KOPT-K1 (cell line): ENCODE results near the gene ANKRD33B.

Source experiments
- H3K27ac ChIP-seq: fragments of 200-600 bp; sonication (generic); 2 replicates; pipeline ENCODE4 v1.5.1; 2016; ENCODE audit warnings: antibody characterized with exemption, mild to moderate bottlenecking, low read depth, low read length; ENCODE audit not compliant: poor library complexity, severe bottlenecking
- H3K36me3 ChIP-seq: fragments of 200-600 bp; sonication (generic); 2 replicates; pipeline ENCODE4 v1.5.1; 2017; ENCODE audit warnings: antibody characterized with exemption, mild to moderate bottlenecking, low read length, moderate library complexity; ENCODE audit not compliant: insufficient read depth
- H3K9me3 ChIP-seq: fragments of 200-600 bp; sonication (generic); 2 replicates; pipeline ENCODE4 v1.5.1; 2017; ENCODE audit warnings: antibody characterized with exemption, low read length, mild to moderate bottlenecking; ENCODE audit not compliant: insufficient read depth, poor library complexity, severe bottlenecking

The ANKRD33B gene

DNA sequence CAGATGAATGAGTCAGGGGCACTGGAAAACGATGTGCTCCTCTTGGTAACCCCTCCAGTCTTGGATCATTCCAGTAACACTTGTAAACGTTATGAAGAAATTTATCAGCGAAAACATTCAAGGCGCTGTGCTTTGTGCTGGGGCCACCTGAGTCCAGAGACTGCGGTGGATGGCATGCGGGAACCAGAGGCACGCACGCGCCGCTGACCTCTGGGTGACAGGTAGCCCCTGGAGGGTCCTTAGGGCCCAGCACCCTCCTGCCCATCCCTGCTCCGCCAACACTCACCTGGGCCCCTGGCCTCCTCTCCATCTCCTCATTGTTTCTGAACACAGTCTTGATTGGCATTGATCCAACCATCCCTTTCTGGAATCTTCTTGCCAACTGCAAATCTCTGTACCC, 110.2 kb downstream of the ANKRD33B start:
- Histone ChIP-seq H3K9me3 (no peaks in the 10 kb centered on the region), H3K36me3 (peaks cover 15% of the 10 kb centered on the region), H3K27ac (no peak overlapping the region)

DNA sequence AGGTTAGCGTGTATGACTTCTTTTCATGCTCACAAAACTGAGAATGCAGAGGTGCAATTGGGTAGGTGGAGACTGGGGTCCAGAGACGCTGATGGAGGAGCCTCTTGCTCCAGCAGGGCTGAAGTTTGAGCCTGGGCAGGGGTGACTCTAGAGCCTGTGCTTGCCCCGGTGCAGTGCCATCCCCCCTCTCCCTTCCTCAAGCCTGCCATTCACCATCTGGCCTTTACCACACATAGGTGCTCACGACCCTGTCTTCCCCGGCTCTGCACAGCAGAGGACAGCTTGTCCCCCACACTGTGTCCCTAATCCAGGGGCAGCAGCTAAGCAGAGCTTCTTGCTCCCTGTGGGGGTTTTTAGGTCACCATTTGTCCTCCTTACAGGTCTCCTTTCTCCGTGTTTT, 110.7 kb downstream of the ANKRD33B start:
- Histone ChIP-seq H3K27ac (no peak overlapping the region), H3K9me3 (no peaks in the 10 kb centered on the region), H3K36me3 (peaks cover 19% of the 10 kb centered on the region)

DNA sequence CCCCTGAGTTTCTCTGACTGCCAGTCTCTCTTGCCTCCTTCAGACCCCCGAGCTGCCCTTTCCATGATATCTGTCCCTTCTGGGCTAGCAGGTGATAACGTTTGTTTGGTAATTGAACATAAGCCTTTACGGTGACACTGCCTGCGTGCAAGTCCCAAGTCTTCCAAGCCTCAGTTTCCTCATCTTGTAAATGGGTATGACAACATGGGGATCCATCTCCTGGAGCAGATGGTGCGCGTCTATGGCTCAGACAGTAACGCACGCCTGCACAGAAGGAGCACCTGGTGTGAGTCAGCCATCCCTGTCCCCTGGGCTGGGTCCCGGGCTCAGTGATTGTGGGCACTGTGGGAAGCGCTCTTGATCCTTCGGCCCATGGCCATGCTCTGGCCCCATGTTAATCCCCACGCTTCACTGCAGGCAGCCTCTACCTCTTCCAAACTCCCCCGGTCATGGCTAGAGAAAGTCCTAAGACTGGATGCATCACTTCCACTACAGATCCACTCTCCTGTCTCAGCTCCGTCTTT, 111.4 kb downstream of the ANKRD33B start:
- no peak overlapping the region for H3K27ac ChIP-seq
- no peaks in the 10 kb centered on the region for H3K9me3 ChIP-seq
- peaks cover 25% of the 10 kb centered on the region for H3K36me3 ChIP-seq

DNA sequence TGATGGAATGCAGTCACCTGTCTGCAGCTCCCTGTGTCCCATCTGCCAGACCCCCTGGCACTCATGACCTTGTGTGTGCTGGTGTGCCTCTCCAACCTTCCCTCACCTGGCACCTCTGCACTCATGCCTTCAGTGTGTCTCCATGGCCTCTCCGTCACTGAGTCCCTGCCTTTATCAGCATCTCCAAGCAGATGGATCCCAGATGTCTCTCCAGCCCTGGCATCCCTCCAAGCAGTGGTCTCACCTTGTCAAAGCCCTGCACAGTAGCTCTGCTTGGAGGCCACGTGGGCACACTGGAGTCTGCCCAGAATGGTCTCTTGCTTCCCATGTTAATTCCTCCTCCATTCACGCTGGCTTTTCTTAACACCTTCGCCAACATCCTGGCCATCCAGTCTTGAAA, 112.4 kb downstream of the ANKRD33B start:
- Histone ChIP-seq H3K9me3 (no peaks in the 10 kb centered on the region), H3K27ac (no peak overlapping the region), H3K36me3 (peaks cover 35% of the 10 kb centered on the region)

DNA sequence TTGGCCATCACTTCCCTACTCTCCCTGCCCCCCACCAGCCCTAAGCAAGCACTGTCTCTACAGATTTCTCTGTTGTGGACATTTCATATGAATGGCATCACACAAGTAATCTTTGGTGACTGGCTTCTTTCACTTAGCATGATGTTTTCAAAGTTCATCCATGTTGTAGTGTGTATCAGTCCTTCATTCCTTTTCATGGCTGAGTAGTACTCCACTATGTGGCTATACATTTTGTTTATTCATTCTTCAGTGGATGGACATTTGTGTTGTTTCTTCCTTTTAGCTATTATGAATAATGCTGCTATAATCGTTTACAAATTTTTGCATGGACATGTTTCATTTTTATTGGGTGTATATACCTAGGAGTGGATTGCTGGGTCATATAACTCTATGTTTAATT, 113.1 kb downstream of the ANKRD33B start:
- Histone ChIP-seq H3K9me3 (no peaks in the 10 kb centered on the region), H3K27ac (no peak overlapping the region), H3K36me3 (peaks cover 42% of the 10 kb centered on the region)

DNA sequence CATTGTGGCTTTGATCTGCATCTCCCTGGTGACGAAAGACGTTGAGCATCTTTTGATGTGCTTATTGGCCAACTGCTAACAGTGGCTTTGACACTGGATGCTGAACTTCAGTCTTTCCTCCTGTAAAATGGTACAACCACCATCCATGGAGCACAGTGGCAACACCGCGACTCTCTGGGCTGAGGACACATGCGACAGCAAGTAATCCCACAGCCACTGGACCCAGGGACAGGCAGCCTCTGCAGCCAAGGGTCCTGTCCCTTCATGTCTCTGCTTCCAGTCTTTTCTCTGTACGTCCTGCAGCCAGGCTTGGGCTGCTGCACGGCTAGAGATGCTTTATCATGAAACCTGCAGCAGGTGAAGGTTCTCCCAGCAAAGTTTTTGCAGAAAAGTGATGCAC, 113.7 kb downstream of the ANKRD33B start:
- Histone ChIP-seq H3K36me3 (peaks cover 48% of the 10 kb centered on the region), H3K9me3 (no peaks in the 10 kb centered on the region), H3K27ac (no peak overlapping the region)

DNA sequence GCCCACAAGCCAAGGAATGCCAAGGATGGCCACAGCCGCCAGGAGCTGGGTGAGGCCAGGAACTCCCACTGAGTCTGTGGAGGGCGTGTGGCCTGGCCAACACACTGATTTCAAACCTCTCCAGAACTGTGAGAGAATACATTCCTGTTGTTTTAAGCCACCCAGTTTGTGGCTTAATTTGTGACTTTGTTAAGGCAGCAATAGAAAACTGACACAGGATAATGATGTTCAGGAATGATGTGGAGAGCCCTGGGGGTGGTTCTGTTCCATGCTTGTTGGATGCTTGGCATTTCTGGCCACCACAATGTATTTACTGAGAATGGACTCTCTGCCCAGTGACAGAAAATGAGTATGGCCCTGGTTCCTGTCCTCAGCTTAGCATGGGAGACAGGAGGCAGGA, 114.4 kb downstream of the ANKRD33B start:
- Histone ChIP-seq H3K27ac (no peak overlapping the region), H3K9me3 (no peaks in the 10 kb centered on the region), H3K36me3 (peaks cover 55% of the 10 kb centered on the region)

DNA sequence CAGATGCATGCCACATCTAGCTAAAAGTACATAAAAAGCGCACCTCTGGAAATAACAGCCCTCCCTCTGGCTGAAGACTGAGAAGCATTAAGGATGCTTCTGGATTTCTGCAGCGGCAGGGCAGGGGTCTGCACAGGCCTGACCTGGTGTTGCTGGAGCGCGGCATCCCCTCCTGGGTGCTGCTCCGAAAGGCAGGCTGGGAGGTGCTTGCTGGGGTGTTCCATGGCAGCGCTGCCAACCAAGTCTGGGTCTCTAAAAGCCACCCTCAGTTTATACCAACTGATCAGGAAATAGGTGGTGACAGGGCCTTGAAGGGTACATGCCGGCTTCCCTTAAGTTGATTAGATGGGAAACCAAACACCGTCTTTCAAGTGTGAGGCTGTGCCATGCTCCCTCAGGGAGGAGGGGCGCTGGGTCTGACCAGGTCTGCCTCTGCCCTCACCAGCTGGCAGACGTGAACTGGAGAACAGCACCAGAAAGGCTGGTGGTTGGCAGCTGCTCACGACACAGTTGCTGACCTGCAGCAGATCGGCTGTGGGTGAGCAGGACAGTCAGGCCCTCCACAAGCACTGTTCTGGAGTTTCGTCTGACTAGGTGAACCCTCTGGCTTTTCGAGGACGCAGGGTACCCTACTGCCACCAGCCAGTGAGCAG, 115.6 kb downstream of the ANKRD33B start:
- H3K27ac ChIP-seq = no peak overlapping the region
- no peaks in the 10 kb centered on the region for H3K9me3 ChIP-seq
- H3K36me3 ChIP-seq = peaks cover 58% of the 10 kb centered on the region

DNA sequence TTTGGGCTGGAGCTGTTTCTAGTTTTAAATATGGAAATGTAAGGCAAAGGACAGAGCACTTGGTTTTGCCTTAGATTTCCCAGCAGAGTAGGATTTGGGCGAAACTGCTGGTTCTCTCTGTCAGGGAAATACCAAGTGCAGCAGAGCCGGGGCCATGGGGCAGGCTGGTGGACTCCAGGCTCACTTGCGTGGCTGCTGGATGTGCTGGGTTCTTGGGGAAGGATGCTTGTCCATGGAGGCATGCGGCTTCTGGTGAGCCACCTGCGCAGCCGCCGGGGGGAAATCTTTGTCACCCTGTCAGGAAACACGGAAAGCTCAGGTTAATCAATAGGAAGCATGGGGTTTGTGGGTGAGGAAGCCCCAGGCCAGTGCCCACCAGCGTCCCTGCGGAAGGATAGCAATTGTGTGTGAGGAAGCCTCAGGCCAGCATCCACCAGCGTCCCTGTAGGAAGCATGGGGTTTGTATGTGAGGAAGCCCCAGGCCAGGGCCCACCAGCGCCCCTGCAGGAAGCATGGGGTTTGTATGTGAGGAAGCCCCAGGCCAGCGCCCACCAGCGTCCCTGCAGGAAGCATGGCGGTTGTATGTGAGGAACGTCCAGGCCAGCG, 117.1 kb downstream of the ANKRD33B start:
- no peaks in the 10 kb centered on the region for H3K9me3 ChIP-seq
- peaks cover 58% of the 10 kb centered on the region for H3K36me3 ChIP-seq
- H3K27ac ChIP-seq = no peak overlapping the region

DNA sequence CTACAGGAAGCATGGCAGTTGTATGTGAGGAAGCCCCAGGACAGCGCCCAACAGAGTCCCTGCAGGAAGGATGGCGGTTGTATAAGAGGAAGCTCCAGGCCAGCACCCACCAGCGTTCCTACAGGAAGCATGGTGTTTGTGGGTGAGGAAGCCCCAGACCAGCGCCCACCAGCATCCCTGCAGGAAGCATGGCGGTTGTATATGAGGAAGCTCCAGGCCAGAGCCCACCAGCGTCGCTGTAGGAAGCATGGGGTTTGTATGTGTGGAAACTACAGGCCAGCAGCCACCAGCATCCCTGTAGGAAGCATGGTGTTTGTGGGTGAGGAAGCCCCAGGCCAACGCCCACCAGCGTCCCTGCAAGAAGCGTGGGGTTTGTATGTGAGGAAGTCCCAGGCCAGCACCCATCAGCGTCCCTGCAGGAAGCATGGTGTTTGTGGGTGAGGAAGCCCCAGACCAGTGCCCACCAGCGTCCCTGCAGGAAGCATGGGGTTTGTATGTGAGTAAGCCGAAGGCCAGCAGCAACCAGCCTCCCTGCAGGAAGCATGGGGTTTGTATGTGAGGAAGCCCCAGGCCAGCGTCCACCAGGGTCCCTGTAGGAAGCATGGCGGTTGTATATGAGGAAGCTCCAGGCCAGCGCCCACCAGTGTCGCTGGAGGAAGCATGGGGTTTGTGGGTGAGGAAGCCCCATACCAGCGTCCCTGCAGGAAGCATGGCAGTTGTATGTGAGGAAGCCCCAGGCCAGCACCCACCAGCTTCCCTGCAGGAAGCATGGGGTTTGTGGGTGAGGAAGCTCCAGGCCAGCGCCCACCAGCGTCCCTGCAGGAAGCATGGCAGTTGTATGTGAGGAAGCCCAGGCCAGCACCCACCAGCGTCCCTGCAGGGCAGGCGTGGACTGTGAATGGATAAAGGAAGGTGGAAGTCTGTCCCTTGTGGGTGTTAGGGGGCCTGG, 118.1 kb downstream of the ANKRD33B start:
- peaks cover 56% of the 10 kb centered on the region for H3K36me3 ChIP-seq
- no peaks in the 10 kb centered on the region for H3K9me3 ChIP-seq
- no peak overlapping the region for H3K27ac ChIP-seq

DNA sequence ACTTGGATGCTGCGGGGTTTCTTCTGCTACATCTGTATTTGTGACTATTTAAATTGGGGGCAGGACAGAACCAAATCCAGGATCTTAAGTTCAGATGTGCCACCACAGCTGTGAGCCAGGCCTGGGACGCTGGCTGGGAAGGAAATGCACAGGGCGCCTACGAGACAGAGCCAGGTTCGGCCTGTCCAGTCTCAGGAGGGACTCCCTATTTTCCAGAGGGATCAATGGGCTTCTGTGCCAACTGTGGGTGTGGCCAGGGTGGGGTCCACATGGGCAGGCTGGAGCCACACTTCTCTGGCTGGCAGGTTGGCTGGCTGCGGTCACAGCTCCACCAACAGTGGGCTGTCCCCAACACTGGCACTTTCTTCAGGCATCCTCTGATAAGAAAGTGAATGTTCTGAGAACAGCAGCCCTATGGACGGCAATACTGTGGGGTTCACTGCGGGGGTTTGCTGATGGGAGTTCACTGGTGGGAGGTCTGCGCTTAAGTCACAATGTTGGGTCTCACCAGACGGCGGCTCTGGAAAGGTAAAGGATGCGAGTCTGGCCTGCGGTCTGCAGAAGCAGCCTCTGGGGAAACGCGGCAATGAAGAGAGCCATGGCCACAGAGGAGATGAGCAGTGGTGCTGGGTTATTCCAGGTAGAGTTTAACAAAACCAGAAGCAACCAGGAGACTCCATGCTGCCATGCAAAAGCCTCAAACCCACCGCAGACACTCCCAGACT, 119.1 kb downstream of the ANKRD33B start:
- Histone ChIP-seq H3K9me3 (no peaks in the 10 kb centered on the region), H3K27ac (no peak overlapping the region), H3K36me3 (peaks cover 46% of the 10 kb centered on the region)

DNA sequence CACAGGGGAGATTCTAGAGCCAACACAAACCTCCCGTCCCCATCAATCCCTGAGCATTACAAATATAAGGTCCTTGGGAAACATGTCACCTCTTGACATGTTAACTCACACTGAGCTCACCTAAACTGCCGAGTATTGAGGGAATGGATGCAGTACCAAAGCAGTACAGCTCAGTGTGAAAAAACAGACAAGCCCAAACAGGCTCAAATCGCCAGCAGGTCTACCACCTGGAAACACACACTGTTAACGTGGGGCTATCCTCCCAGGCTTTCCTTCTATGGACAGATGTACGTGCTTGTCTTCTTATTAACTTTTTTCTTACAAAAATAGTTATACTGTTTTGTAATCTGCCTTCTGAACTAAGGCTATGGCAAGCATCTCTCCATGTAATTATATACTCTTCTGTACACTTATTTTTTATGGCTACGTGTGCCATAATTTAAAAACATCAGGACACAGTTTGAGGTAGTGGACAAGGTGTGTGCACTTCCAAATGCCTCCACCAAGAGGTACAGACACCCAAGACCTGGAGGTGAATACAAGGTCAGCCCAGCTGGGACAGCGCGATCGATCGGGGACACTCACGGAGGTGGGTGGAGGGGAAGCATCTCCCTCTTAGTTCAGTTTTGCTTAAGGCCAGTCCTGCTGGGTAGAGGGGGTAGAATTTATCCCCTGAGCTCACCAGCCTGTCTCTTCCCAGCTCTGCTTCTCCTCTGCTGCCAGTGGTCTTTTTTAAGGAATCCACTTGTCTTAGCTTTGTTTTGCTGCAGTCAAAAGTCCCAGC, 120.6 kb downstream of the ANKRD33B start:
- Histone ChIP-seq H3K9me3 (no peaks in the 10 kb centered on the region), H3K36me3 (peaks cover 40% of the 10 kb centered on the region), H3K27ac (no peak overlapping the region)

DNA sequence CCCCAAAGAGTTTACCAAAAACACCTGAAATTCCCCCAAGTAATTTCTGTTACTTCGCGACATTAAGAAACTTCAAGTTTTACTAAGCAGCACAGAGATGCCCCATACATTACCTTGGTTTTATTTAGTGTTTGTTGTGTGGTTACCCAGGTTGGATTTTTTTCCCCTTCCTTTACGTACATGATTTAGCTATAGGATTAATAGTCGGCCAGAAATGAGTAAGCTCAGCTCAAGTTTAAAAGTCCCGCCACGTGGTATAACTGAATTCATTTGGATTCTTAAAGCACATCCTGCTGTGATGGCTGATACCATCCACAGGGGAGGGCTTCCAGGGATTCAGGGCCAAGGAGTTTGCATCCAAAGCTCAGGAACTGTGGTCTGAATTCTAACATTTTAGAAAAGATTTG, 121.2 kb downstream of the ANKRD33B start:
- no peaks in the 10 kb centered on the region for H3K9me3 ChIP-seq
- H3K36me3 ChIP-seq = peaks cover 34% of the 10 kb centered on the region
- no peak overlapping the region for H3K27ac ChIP-seq

DNA sequence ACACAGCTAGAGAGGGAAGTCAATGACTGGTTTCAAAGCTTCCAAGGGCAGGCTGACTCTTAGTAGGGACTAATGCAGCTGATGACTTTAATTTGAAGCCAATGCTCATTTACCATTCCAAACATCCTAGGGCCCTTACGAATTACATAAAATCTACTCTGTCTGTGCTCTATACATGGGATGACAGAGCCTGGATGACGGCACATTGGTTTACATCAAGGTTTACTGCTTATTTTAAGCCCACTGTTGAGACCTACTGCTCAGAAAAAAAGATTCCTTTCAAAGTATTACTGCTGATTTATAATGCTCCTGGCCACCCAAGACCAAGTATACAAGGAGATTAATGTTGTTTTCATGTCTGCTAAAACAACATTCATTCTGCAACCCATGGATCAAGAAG, 123.0 kb downstream of the ANKRD33B start:
- Histone ChIP-seq H3K27ac (no peak overlapping the region), H3K9me3 (no peaks in the 10 kb centered on the region), H3K36me3 (peaks cover 16% of the 10 kb centered on the region; the same call in 1 of the 2 replicates)
